Stimulated activated CD4-positive, alpha-beta T cell treated with anti-CD3 and anti-CD28 coated beads, Interleukin-15, amount 100 ng/mL, for 24 hours (primary cell): Measurements from ENCODE around the gene ITGB2.

Experiments
- DNase-seq: peaks from one replicate; pipeline ENCODE4 v3.0.0-alpha.2; 2020

Gene ITGB2

GRCh38 chr21:44907966-44908895 lies 12.5 kb downstream of the ITGB2 start:
- DNase-seq = no peak

- no peak for DNase-seq
These were observed 13.3 kb downstream of the ITGB2 start for GRCh38 chr21:44907225-44907965.

GRCh38 chr21:44905728-44906090 lies 15.0 kb downstream of the ITGB2 start:
- DNase-seq = no peak

- no peak for DNase-seq
These were observed 15.5 kb downstream of the ITGB2 start for GRCh38 chr21:44905016-44905727.

- no peak for DNase-seq
These were observed 16.4 kb downstream of the ITGB2 start for GRCh38 chr21:44904141-44904923.

GRCh38 chr21:44903689-44904088 lies 17.0 kb downstream of the ITGB2 start:
- DNase-seq = no peak

- no peak for DNase-seq
These were observed 17.5 kb downstream of the ITGB2 start for GRCh38 chr21:44903050-44903685.

GRCh38 chr21:44902268-44903049 lies 18.2 kb downstream of the ITGB2 start:
- DNase-seq = no peak

- no peak for DNase-seq
These were observed 19.2 kb downstream of the ITGB2 start for GRCh38 chr21:44901391-44902074.

GRCh38 chr21:44900559-44901251 lies 20.0 kb downstream of the ITGB2 start:
- no peak for DNase-seq

GRCh38 chr21:44899768-44900558 lies 20.7 kb downstream of the ITGB2 start:
- DNase-seq = no peak

GRCh38 chr21:44898851-44899767 lies 21.6 kb downstream of the ITGB2 start:
- DNase-seq = no peak

GRCh38 chr21:44898011-44898488 lies 22.6 kb downstream of the ITGB2 start:
- DNase-seq = no peak

- DNase-seq = no peak
These were observed 23.2 kb downstream of the ITGB2 start for GRCh38 chr21:44897326-44898010.

GRCh38 chr21:44896561-44897286 lies 24.0 kb downstream of the ITGB2 start:
- no peak for DNase-seq

- DNase-seq = no peak
These were observed 24.8 kb downstream of the ITGB2 start for GRCh38 chr21:44895859-44896258.
